GM19043 (cell line): ENCODE data around the gene CXCR4.

Source experiments
- ATAC-seq: cut with Tn5 transposase; IDR thresholded peaks from one replicate; pipeline ENCODE4 v1.9.1; 2021; ENCODE audit warnings: low read depth; ENCODE audit not compliant: unreplicated experiment

Gene CXCR4

GRCh38 chr2:136117909-136118818 is at the start of gene CXCR4:
Gene CXCR4, minus strand, starts transcription at chr2:136118149. Its CDS starts 89 bp downstream, at chr2:136118060.
- peak; percentile 29 for ATAC-seq

- no peak for ATAC-seq
Observed at GRCh38 chr2:136164280-136164776, 46.4 kb upstream of the CXCR4 start.

GRCh38 chr2:136162438-136162837 is 44.5 kb upstream of the CXCR4 start:
- ATAC-seq, result no peak

GRCh38 chr2:136156411-136156810 is 38.5 kb upstream of the CXCR4 start:
- no peak for ATAC-seq

GRCh38 chr2:136154384-136154783 is 36.4 kb upstream of the CXCR4 start:
- ATAC-seq, result no peak

GRCh38 chr2:136151021-136151971 is 33.3 kb upstream of the CXCR4 start:
- no peak for ATAC-seq

- ATAC-seq, result no peak
Observed at GRCh38 chr2:136149011-136149410, 31.1 kb upstream of the CXCR4 start.

- ATAC-seq, result no peak
Observed at GRCh38 chr2:136146564-136146963, 28.6 kb upstream of the CXCR4 start.

- ATAC-seq, result no peak
Observed at GRCh38 chr2:136143603-136144451, 25.9 kb upstream of the CXCR4 start.

GRCh38 chr2:136141510-136142149 is 23.7 kb upstream of the CXCR4 start:
- ATAC-seq, result no peak

- no peak for ATAC-seq
Observed at GRCh38 chr2:136139631-136140030, 21.7 kb upstream of the CXCR4 start.

GRCh38 chr2:136137982-136138381 is 20.0 kb upstream of the CXCR4 start:
- no peak for ATAC-seq

- no peak for ATAC-seq
Observed at GRCh38 chr2:136136931-136137330, 19.0 kb upstream of the CXCR4 start.

- peak; percentile 33 for ATAC-seq
Observed at GRCh38 chr2:136135921-136136906, 18.3 kb upstream of the CXCR4 start.

- ATAC-seq, result no peak
Observed at GRCh38 chr2:136135462-136135861, 17.5 kb upstream of the CXCR4 start.

GRCh38 chr2:136134126-136134525 is 16.2 kb upstream of the CXCR4 start:
- no peak for ATAC-seq

GRCh38 chr2:136133586-136133985 is 15.6 kb upstream of the CXCR4 start:
- ATAC-seq, result no peak

- ATAC-seq, result no peak
Observed at GRCh38 chr2:136133176-136133575, 15.2 kb upstream of the CXCR4 start.

GRCh38 chr2:136132825-136133155 is 14.8 kb upstream of the CXCR4 start:
- ATAC-seq, result no peak
